ENCODE results near the gene SPDYC.

SPDYC gene

DNA sequence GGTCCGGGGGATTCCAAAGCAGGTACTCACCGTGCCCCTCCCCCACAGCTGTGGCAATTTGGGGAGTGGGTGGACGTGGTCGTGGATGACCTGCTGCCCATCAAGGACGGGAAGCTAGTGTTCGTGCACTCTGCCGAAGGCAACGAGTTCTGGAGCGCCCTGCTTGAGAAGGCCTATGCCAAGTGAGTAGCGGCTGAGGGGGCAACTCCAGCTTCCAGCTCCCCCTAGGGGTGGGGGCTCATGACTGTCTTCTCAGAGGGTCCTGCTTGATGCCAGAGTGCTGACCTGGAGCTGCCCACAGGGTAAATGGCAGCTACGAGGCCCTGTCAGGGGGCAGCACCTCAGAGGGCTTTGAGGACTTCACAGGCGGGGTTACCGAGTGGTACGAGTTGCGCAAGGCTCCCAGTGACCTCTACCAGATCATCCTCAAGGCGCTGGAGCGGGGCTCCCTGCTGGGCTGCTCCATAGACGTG, 15.9 kb downstream of the SPDYC start:
- H3K4me2 ChIP-seq, result no peak overlapping the region

GRCh38 chr11:65186701-65187100, 16.7 kb downstream of the SPDYC start:
- no peaks in the 10 kb centered on the region for H4K20me1 ChIP-seq (ENCODE audit: insufficient read depth)
- no peaks in the 10 kb centered on the region for H3K36me3 ChIP-seq (ENCODE audit: insufficient read depth)
- peaks cover 7% of the 10 kb centered on the region for H3K4me1 ChIP-seq (ENCODE audit: low read depth, poor library complexity, severe bottlenecking)
- H3K4me2 ChIP-seq, result no peak overlapping the region
- H3K4me3 ChIP-seq (IDR thresholded peaks at IDR 0.05; ENCODE audit: insufficient read depth, low read depth, low read length), result no peak overlapping the region
- no peaks in the 10 kb centered on the region for H3K27me3 ChIP-seq (ENCODE audit: insufficient read depth, low read depth)
- no peak overlapping the region for H3K27ac ChIP-seq
- H3K79me2 ChIP-seq (ENCODE audit: insufficient read depth, low read depth), result 0 out of 2 replicates have a peak, but pooled peaks cover 5% of the 10 kb centered on the region
- H2AFZ ChIP-seq (ENCODE audit: low read depth), result no peak overlapping the region
- no peak for TF ChIP-seq CTCF (conservative IDR thresholded peaks at IDR 0.05; ENCODE audit: low read depth, low read length)
- H3K9ac ChIP-seq, result no peak overlapping the region

More for the DNA sequence above, 15.9 kb downstream of the SPDYC start:
- 0 out of 2 replicates have a peak, but pooled peaks cover 5% of the 10 kb centered on the region for H3K79me2 ChIP-seq (ENCODE audit: insufficient read depth, low read depth)
- no peak overlapping the region for H3K9ac ChIP-seq
- H3K4me3 ChIP-seq (IDR thresholded peaks at IDR 0.05; ENCODE audit: insufficient read depth, low read depth, low read length), result no peak overlapping the region
- no peak overlapping the region for H3K27ac ChIP-seq
- no peaks in the 10 kb centered on the region for H4K20me1 ChIP-seq (ENCODE audit: insufficient read depth)
- TF ChIP-seq CTCF (conservative IDR thresholded peaks at IDR 0.05; ENCODE audit: low read depth, low read length), result no peak
- no peak overlapping the region for H2AFZ ChIP-seq (ENCODE audit: low read depth)
- no peaks in the 10 kb centered on the region for H3K36me3 ChIP-seq (ENCODE audit: insufficient read depth)
- H3K4me1 ChIP-seq (ENCODE audit: low read depth, poor library complexity, severe bottlenecking), result peaks cover 7% of the 10 kb centered on the region
- H3K27me3 ChIP-seq (ENCODE audit: insufficient read depth, low read depth), result no peaks in the 10 kb centered on the region

- no peak overlapping the region for H3K4me2 ChIP-seq
- no peaks in the 10 kb centered on the region for H4K20me1 ChIP-seq (ENCODE audit: insufficient read depth)
- no peaks in the 10 kb centered on the region for H3K36me3 ChIP-seq (ENCODE audit: insufficient read depth)
- peaks cover 5% of the 10 kb centered on the region for H3K4me1 ChIP-seq (ENCODE audit: low read depth, poor library complexity, severe bottlenecking)
- no peak overlapping the region for H3K4me3 ChIP-seq (IDR thresholded peaks at IDR 0.05; ENCODE audit: insufficient read depth, low read depth, low read length)
- H3K79me2 ChIP-seq (ENCODE audit: insufficient read depth, low read depth), result 0 out of 2 replicates have a peak, but pooled peaks cover 2% of the 10 kb centered on the region
- H2AFZ ChIP-seq (ENCODE audit: low read depth), result no peak overlapping the region
- H3K9ac ChIP-seq, result no peak overlapping the region
- no peaks in the 10 kb centered on the region for H3K27me3 ChIP-seq (ENCODE audit: insufficient read depth, low read depth)
- no peak overlapping the region for H3K27ac ChIP-seq
- TF ChIP-seq CTCF (conservative IDR thresholded peaks at IDR 0.05; ENCODE audit: low read depth, low read length), result no peak
Observed at GRCh38 chr11:65187146-65187675, 17.2 kb downstream of the SPDYC start.

- H3K4me3 ChIP-seq (IDR thresholded peaks at IDR 0.05; ENCODE audit: insufficient read depth, low read depth, low read length), result no peak overlapping the region
- H2AFZ ChIP-seq (ENCODE audit: low read depth), result no peak overlapping the region
- no peaks in the 10 kb centered on the region for H3K27me3 ChIP-seq (ENCODE audit: insufficient read depth, low read depth)
- no peaks in the 10 kb centered on the region for H3K4me1 ChIP-seq (ENCODE audit: low read depth, poor library complexity, severe bottlenecking)
- no peak overlapping the region for H3K27ac ChIP-seq
- no peak overlapping the region for H3K4me2 ChIP-seq
- no peaks in the 10 kb centered on the region for H3K79me2 ChIP-seq (ENCODE audit: insufficient read depth, low read depth)
- no peaks in the 10 kb centered on the region for H4K20me1 ChIP-seq (ENCODE audit: insufficient read depth)
- TF ChIP-seq CTCF (conservative IDR thresholded peaks at IDR 0.05; ENCODE audit: low read depth, low read length), result no peak
- H3K9ac ChIP-seq, result no peak overlapping the region
- no peaks in the 10 kb centered on the region for H3K36me3 ChIP-seq (ENCODE audit: insufficient read depth)
Observed at GRCh38 chr11:65187971-65188461, 18.0 kb downstream of the SPDYC start.
